ENCODE measurements around the gene FCRL3.

DNA sequence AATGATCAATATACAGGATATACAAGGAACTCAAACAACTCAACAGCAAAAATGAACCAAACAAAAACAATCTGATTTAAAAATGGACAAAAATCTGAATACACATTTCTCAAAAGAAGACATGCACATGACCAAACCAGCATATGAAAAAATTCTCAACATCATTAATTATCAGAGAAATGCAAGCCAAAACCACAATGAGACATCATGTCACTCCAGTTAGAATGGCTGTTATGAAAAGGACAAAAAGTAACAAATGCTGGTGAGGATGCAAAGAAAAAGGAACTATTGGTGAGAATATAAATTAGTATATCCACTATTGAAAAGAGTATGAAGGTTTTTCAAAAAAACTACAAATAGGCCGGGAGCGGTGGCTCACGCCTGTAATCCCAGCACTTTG, 42.0 kb downstream of the FCRL3 start:
- TF ChIP-seq, protein P1, sequence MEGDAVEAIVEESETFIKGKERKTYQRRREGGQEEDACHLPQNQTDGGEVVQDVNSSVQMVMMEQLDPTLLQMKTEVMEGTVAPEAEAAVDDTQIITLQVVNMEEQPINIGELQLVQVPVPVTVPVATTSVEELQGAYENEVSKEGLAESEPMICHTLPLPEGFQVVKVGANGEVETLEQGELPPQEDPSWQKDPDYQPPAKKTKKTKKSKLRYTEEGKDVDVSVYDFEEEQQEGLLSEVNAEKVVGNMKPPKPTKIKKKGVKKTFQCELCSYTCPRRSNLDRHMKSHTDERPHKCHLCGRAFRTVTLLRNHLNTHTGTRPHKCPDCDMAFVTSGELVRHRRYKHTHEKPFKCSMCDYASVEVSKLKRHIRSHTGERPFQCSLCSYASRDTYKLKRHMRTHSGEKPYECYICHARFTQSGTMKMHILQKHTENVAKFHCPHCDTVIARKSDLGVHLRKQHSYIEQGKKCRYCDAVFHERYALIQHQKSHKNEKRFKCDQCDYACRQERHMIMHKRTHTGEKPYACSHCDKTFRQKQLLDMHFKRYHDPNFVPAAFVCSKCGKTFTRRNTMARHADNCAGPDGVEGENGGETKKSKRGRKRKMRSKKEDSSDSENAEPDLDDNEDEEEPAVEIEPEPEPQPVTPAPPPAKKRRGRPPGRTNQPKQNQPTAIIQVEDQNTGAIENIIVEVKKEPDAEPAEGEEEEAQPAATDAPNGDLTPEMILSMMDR (IDR thresholded peaks at IDR 0.05): no peak
- no peak for TF ChIP-seq POLR2A (IDR thresholded peaks at IDR 0.05)
- no peak for TF ChIP-seq POLR2AphosphoS5 (IDR thresholded peaks at IDR 0.05)
- TF ChIP-seq EP300 (IDR thresholded peaks at IDR 0.05): no peak

Measured in upper lobe of left lung (tissue), 4 donors.